GM19025 (cell line): ENCODE data around the gene FBXO30.

Experiments used
- ATAC-seq: cut with Tn5 transposase; IDR thresholded peaks from one replicate; pipeline ENCODE4 v1.9.1; 2021; ENCODE audit warnings: mild to moderate bottlenecking, low read depth, moderate library complexity; ENCODE audit not compliant: unreplicated experiment

The FBXO30 gene

GRCh38 chr6:145758113-145758512 is 56.5 kb downstream of the FBXO30 start:
- ATAC-seq, result no peak

- ATAC-seq, result no peak
Measured at GRCh38 chr6:145756170-145756662, 58.4 kb downstream of the FBXO30 start.

- no peak for ATAC-seq
Measured at GRCh38 chr6:145755682-145756081, 58.9 kb downstream of the FBXO30 start.

- ATAC-seq, result no peak
Measured at GRCh38 chr6:145752638-145753037, 62.0 kb downstream of the FBXO30 start.

- peak; percentile 78 for ATAC-seq
Measured at GRCh38 chr6:145749632-145750031, 65.0 kb downstream of the FBXO30 start.

- ATAC-seq, result no peak
Measured at GRCh38 chr6:145745861-145746260, 68.7 kb downstream of the FBXO30 start.

- no peak for ATAC-seq
Measured at GRCh38 chr6:145744619-145745018, 70.0 kb downstream of the FBXO30 start.
